Stimulated activated CD4-positive, alpha-beta T cell treated with anti-CD3 and anti-CD28 coated beads, Interleukin-15, amount 100 ng/mL, for 1 hour (primary cell): ENCODE results near the gene FABP3.

Experiments used
- DNase-seq, 2 donors: peaks; one replicate each; pipeline ENCODE4 v3.0.0-alpha.2; 2020; ENCODE audit warnings: low read depth in 1 of 2, low spot score in 1 of 2

The FABP3 gene

DNA sequence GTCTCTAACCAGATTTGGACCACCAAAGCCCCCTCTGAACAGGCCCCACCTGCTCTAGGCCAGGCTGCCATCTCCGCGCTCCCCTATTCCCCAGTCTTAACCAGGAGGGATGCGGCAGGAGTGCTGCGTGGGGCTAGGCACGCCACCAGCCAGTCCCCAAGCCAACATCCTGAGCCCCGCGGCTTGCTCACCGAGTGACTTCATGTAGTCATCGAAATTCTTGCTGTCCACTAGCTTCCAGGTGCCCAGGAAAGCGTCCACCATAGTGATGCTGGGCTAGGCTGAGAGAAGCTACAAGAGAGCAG is 173 bp downstream of the FABP3 start:
- DNase-seq, result no peak

- DNase-seq, result no peak
These were observed 825 bp downstream of the FABP3 start for GRCh38 chr1:31372051-31372450.

DNA sequence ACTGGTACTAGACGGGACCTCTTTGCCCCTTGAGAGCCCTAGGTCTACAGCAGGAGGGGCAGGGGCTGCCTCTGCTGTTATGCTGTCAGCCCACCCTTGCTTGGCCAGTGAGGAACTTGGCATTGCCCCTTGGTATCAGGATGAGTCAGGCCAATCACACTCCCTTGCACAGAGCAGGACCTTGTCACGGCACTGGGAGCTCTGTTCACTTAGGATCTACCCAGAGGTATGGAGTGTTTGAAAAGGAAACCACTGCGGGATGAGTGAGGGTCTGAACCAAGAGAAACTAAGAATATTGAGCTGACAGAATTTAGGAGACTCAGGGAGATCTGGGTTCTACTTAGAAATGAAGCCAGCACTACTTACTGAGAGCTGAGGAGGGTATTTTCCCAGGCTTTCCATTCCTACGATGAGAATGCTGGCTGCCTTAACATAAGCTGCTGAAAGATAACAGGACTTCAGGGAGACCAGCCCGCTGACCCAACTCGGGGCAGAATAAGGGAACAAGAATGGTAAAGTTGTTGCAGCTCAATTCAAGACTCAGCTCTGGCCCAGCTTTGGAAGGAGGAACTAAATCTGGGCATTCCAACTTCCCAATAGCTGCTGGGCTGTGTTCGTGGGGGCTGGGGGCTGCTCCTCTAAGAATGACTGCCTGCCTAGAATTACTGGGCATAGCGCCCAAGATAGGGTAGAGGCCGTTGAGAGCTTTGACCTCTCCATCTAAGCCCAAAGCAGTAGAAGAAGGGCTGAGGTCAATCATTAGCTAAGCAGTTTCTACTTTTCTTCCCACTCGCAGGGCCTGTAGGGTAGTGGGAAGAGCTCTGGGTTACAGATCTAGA is 1.5 kb downstream of the FABP3 start:
- DNase-seq, result no peak

DNA sequence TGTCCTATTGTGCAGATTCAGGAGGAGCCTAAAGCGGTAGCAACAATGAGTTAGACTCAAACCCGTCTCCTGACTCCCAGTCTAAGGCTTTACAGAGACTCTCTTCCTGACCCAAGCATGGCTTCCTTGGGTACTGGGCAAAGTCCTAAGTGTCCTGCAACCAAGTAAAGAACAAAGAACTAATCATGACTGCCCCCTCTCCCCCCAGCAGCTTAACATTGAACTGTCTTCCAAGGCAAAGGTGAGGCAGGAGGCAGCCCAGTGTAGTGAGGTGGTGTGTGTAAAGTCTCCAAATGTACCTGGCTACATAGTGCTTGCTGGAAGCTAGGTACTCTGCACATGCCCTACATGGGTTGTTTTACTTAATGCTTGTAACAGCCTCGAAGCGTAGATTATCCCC is 2.3 kb downstream of the FABP3 start:
- no peak for DNase-seq

GRCh38 chr1:31370021-31370420 is 2.9 kb downstream of the FABP3 start:
- no peak for DNase-seq

- DNase-seq, result no peak
These were observed 4.2 kb downstream of the FABP3 start for GRCh38 chr1:31368611-31369107.

- DNase-seq, result no peak
These were observed 6.1 kb downstream of the FABP3 start for GRCh38 chr1:31366796-31367195.

GRCh38 chr1:31364561-31365250 is 8.2 kb downstream of the FABP3 start:
- DNase-seq, result no peak

GRCh38 chr1:31362032-31362431 is 10.8 kb downstream of the FABP3 start:
- DNase-seq, result no peak

DNA sequence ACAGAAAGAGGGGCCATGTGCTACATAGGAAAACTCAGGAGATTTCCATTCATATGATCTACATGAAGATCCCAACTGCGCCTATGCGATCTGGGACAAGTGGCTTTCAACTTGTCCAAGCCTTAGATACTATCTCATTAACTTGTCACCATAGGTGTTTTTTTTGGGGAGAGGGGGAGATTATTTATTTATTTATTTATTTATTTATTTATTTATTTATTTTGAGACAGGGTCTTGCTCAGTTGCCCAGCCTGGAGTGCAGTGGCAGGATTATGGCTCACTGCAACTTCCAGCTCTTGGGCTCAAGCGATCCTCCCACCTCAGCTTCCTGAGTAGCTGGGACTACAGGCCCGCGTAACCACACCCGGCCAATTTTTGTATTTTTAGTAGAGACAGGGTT is 11.3 kb downstream of the FABP3 start:
- DNase-seq, result no peak

DNA sequence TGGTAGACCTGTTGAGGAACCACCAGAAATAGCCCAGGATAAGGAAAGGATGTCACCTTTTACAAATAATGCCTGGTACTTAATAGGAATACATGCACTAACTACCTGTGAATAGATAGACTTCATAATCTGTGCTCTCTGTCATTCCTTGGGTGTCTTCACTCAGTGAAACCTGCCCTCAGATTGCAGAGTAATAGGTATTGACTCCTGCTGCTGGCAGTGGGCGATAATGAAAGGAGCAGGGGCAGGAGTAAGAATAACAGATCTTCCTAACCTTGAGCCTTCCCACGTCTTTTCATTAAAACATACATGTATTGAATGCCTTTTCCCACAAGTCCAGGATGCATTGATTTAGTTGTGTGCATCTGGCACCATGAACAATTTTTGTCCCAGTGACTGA is 16.4 kb downstream of the FABP3 start:
- DNase-seq, result no peak

DNA sequence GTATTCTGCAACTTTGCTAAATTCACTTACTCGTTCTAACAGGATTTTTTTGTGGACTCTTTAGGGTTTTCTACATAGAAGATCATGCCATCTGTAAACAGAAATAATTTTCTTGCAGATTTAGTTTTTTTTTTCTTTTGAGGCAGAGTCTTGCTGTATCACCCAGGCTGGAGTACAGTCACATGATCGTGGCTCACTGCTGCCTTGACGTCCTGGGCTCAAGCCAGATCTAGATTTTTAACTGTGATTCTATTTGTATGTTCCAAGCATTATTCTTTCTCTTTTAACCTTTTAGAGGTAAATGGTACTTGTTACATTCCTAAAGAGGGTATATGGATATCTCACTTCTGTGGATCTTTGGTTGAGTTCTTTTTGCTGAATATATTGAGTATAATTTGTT is 18.6 kb downstream of the FABP3 start:
- no peak for DNase-seq

GRCh38 chr1:31348449-31348848 is 24.4 kb downstream of the FABP3 start:
- DNase-seq, result no peak

- no peak for DNase-seq
These were observed 26.1 kb downstream of the FABP3 start for GRCh38 chr1:31346785-31347184.

- DNase-seq, result no peak
These were observed 27.2 kb downstream of the FABP3 start for GRCh38 chr1:31345635-31346034.

- DNase-seq, result no peak
These were observed 28.4 kb downstream of the FABP3 start for GRCh38 chr1:31344503-31344902.

DNA sequence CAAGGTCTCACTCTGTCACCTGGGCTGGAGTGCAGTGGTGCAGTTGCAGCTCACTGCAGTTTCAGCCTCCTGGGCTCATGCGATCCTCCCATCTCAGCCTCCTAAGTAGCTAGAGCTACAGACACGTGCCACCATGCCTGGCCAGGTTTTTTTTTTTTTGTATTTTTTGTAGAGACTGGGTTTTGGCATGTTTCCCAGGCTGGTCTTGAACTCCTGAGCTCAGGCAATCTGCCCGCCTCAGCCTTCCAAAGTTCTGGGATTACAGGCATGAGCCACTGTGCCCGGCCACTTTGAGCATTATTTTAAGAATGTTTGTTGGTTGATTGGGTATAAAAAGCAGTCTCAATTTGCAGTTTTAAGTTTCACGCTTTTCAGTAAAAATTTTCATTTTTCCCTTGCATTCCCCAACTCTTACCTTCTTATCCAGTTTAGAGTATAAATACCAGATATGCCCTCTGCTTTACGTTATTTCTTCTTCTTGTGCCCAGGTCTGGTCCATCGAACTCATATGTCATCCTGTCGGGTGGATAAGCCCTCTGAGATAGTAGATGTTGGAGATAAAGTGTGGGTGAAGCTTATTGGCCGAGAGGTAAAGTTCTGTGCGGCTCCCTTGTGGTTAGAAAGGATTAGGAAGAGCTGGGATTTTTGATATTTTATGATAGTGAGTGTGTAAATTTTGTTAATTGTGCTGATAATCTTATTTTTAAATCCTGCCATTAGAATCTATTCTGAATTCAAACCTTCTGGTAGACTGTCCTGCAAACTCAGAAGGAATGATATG is 36.0 kb downstream of the FABP3 start:
- no peak for DNase-seq

- no peak for DNase-seq
These were observed 37.9 kb downstream of the FABP3 start for GRCh38 chr1:31335007-31335406.

GRCh38 chr1:31327381-31327780 is 45.5 kb downstream of the FABP3 start:
- DNase-seq, result no peak

GRCh38 chr1:31326461-31326860 is 46.4 kb downstream of the FABP3 start:
- DNase-seq, result no peak

DNA sequence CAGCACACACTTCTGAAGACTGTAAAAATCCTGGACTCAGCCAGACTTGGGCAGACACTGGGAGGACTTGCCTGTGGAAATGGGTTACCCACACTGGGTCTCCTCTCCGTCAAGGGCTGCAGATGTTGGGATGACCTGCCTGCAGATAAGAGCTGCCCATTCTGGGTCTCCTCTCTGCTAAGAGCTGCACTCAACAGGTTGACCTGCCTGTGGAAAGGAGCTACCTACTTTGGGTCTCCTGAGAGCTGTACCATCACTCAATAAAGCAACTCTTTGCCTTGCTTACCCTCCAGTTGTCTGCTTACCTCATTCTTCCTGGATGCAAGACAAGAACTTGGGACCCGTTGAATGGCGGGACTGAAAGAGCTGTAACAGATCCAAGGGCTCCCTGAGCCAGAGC is 47.9 kb downstream of the FABP3 start:
- no peak for DNase-seq

DNA sequence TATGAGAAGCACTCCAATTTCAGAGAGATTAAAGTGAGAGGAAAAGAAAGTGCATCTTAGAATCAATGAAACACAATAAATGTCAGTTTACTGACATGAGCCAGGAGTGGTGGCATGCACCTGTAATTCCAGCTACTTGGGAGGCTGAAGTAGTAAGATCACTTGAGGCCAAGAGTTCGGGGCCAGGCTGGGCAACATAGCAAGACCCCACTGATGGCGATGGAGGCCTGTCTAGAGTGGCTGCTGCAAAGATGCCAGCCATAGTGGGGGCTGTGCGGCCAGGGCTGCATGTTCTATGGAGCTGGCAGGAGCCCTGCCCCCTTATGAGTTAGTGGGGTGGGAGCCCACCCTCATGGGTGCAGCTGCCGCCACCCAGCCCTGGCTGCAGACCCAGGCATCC is 48.8 kb downstream of the FABP3 start:
- no peak for DNase-seq
